Ovary (tissue), 9 donors: Measurements from ENCODE around the gene ART3. TPM values are rescaled to one million over a fixed set of nuclear protein-coding genes. Genes with fewer than 3 reads are reported as not detected.

Source experiments
- DNase-seq, 5 donors: peaks; one replicate each; pipeline ENCODE4 v3.0.0-alpha.2; 2019 to 2020
- H3K27ac ChIP-seq, 2 donors: fragments of 200-600 bp; one replicate each; pipeline versions ENCODE4 v1.5.1 to v1.8.0; 2019 to 2022
- H3K27me3 ChIP-seq: fragments of 200-600 bp; one replicate; pipeline ENCODE4 v1.8.0; 2022
- H3K36me3 ChIP-seq: fragments of 200-600 bp; sonication (generic); one replicate; pipeline ENCODE4 v1.5.1; 2019
- H3K4me1 ChIP-seq: one replicate; pipeline ENCODE4 v1.8.1; 2013; ENCODE audit warnings: mild to moderate bottlenecking, moderate library complexity; ENCODE audit not compliant: insufficient read depth
- H3K4me3 ChIP-seq: fragments of 200-600 bp; sonication (generic); one replicate; pipeline ENCODE4 v1.5.1; 2017
- H3K9me3 ChIP-seq, 2 donors: fragments of 200-600 bp in 1 of 2; sonication (generic) in 1 of 2; one replicate each; pipeline versions ENCODE4 v1.5.1 to v1.8.1; 2013 to 2019; ENCODE audit warnings: mild to moderate bottlenecking in 1 of 2, moderate library complexity in 1 of 2
- CTCF ChIP-seq, 3 donors: fragments of 450-650 bp in 2 of 3; fragments of 200-600 bp in 1 of 3; IDR thresholded peaks; one replicate each; pipeline versions ENCODE4 v1.5.1 to v1.8.0; 2016 to 2022; ENCODE audit warnings: antibody characterized with exemption in 3 of 3, mild to moderate bottlenecking in 1 of 3
- EP300 ChIP-seq: sonication (generic); formaldehyde crosslinking; IDR thresholded peaks from one replicate; pipeline ENCODE4 v1.6.1; 2017; ENCODE audit warnings: antibody characterized with exemption
- POLR2A ChIP-seq: fragments of 450-650 bp; IDR thresholded peaks from one replicate; pipeline ENCODE4 v1.6.1; 2017; ENCODE audit warnings: antibody characterized with exemption, mild to moderate bottlenecking, moderate library complexity
- WGBS, 3 donors: extraction: QIAGEN DNeasy Blood & Tissue Kit in 1 of 3; methylation state at CpG; one replicate each; pipeline versions ENCODE4 v1.1.5 to v1.1.7; 2013 to 2017; 5-methylcytosine and 5-hydroxymethylcytosine counted together
- intact Hi-C, 4 donors: fragments of 100-400 bp; cut with DNase I; formaldehyde crosslinking; loops; one replicate each; pipeline versions ENCODE4 v1.11.0 to v1.15.1; 2022 to 2023
- polyA plus RNA-seq, 2 donors: library from polyadenylated mRNA; stranded (reverse); fragments of 200-250 nt in 1 of 2; fragments of 350-450 nt in 1 of 2; fragmentation: Illumina TruSeq in 1 of 2; extraction: RNeasy Lipid Tissue Mini Kit (QIAGEN cat#74804) in 1 of 2; gene quantifications; one replicate each; pipeline ENCODE4 v1.2.3, GENCODE V29; 2013 to 2014
- total RNA-seq, 7 donors: library from RNA; depleted of rRNA in 2 of 7; stranded (reverse); fragments of >200 nt in 2 of 7; fragmentation: NEBNext Ultra II Directional in 3 of 7; extraction: Animal tissue kit (Norgen Biotek cat#: 25700) in 3 of 7; gene quantifications; one replicate each; pipeline versions ENCODE4 v1.1.0 to v1.2.4, GENCODE V29; 2016 to 2023
- donor health status: DM: no; HTN: no; CAD: no; lungs with moderate emphysema.
- donor health status: DM: no; HTN: no; CAD: no.
- donor health status: Bipolar disorder and iron deficiency.
- donor health status: DM: yes; HTN: yes; CAD: no.
- donor health status: DM: no; HTN: no; CAD: no.
- donor health status: DM: yes; HTN: yes; CAD: no.

Gene ART3
- total and polyA plus RNA-seq, 9 donors: 0.11 to 1.5 (median 0.71) TPM; not detected in 4

- 95 to 99% (median 97%) methylated on average over 5 of the region's 5 CpGs for WGBS, 3 donors
Measured at GRCh38 chr4:76117536-76117935, 43.0 kb downstream of the ART3 start.

GRCh38 chr4:76120199-76120598 lies 45.7 kb downstream of the ART3 start:
- intact Hi-C loops: no loop called here
- TF ChIP-seq EP300: no peak
- no peak for TF ChIP-seq POLR2A
- no peak for TF ChIP-seq CTCF (IDR thresholded peaks at IDR 0.05)
- H3K4me1 ChIP-seq: no peaks in the 10 kb centered on the region
- no peak overlapping the region for H3K27ac ChIP-seq
- no peak overlapping the region for H3K4me3 ChIP-seq
- H3K9me3 ChIP-seq: no peaks in the 10 kb centered on the region
- no peak for DNase-seq
- H3K27me3 ChIP-seq: no peaks in the 10 kb centered on the region
- 85 to 93% (median 93%) methylated on average over 4 of the region's 4 CpGs for WGBS, 3 donors
- H3K36me3 ChIP-seq: no peaks in the 10 kb centered on the region

More at GRCh38 chr4:76117536-76117935, 43.0 kb downstream of the ART3 start:
- Histone ChIP-seq H3K27me3 (no peaks in the 10 kb centered on the region), H3K4me1 (no peaks in the 10 kb centered on the region), H3K27ac (no peak overlapping the region), H3K4me3 (no peak overlapping the region), H3K9me3 (no peaks in the 10 kb centered on the region), H3K36me3 (no peaks in the 10 kb centered on the region)
- no peak for TF ChIP-seq POLR2A
- no peak for TF ChIP-seq EP300
- no peak for TF ChIP-seq CTCF (IDR thresholded peaks at IDR 0.05)
- no peak for DNase-seq
- intact Hi-C loops: no loop called here

- H3K36me3 ChIP-seq: no peaks in the 10 kb centered on the region
- intact Hi-C loops: no loop called here
- no peak overlapping the region for H3K4me3 ChIP-seq
Measured at GRCh38 chr4:76125816-76126215, 51.3 kb downstream of the ART3 start.

GRCh38 chr4:76127754-76128153 lies 53.2 kb downstream of the ART3 start:
- 91 to 95% (median 94%) methylated on average over 3 of the region's 3 CpGs for WGBS, 3 donors
- Histone ChIP-seq H3K36me3 (no peaks in the 10 kb centered on the region), H3K4me3 (no peak overlapping the region), H3K27ac (no peak overlapping the region), H3K27me3 (no peaks in the 10 kb centered on the region), H3K9me3 (no peaks in the 10 kb centered on the region), H3K4me1 (no peaks in the 10 kb centered on the region)
- intact Hi-C loops: no loop called here
- TF ChIP-seq POLR2A: no peak
- no peak for DNase-seq

More at GRCh38 chr4:76125816-76126215, 51.3 kb downstream of the ART3 start:
- Histone ChIP-seq H3K9me3 (no peaks in the 10 kb centered on the region), H3K4me1 (no peaks in the 10 kb centered on the region), H3K27me3 (no peaks in the 10 kb centered on the region), H3K27ac (no peak overlapping the region)
- TF ChIP-seq EP300 (no peak), CTCF (IDR thresholded peaks at IDR 0.05) (no peak), POLR2A (no peak)
- DNase-seq: no peak

- H3K36me3 ChIP-seq: no peaks in the 10 kb centered on the region
Measured at GRCh38 chr4:76141241-76141640, 66.7 kb downstream of the ART3 start.

More at GRCh38 chr4:76141241-76141640, 66.7 kb downstream of the ART3 start:
- Histone ChIP-seq H3K27me3 (no peaks in the 10 kb centered on the region), H3K9me3 (no peaks in the 10 kb centered on the region), H3K27ac (no peak overlapping the region), H3K4me3 (no peak overlapping the region), H3K4me1 (no peaks in the 10 kb centered on the region)
- intact Hi-C loops: no loop called here
- DNase-seq: no peak
- TF ChIP-seq EP300: no peak
- TF ChIP-seq CTCF (IDR thresholded peaks at IDR 0.05): no peak
- no peak for TF ChIP-seq POLR2A
- 94 to 98% (median 96%) methylated on average over 3 of the region's 3 CpGs for WGBS, 3 donors
